Heart left ventricle (tissue), 16 donors: ENCODE data around the gene MIDN. TPM values are rescaled to one million over a fixed set of nuclear protein-coding genes. Genes with fewer than 3 reads are reported as not detected.
A peak's percentile ranks its signal among the peaks of the same experiment; 100 is the strongest.

Experiments
- ATAC-seq, 4 donors: fragments of 200-7000 bp; cut with Tn5 transposase; one replicate each; pipeline ENCODE4 v1.9.1; 2020 to 2022; ENCODE audit warnings: moderate library complexity in 4 of 4, mild to moderate bottlenecking in 3 of 4, moderate number of reproducible peaks in 1 of 4
- DNase-seq, 5 donors: peaks; one replicate each; pipeline ENCODE4 v3.0.0-alpha.2; 2020
- H3K27ac ChIP-seq, 12 donors: fragments of 200-600 bp; sonication (generic) in 4 of 12; one replicate each; pipeline versions ENCODE4 v1.5.0 to v1.8.0; 2016 to 2022; ENCODE audit warnings: mild to moderate bottlenecking in 2 of 12
- H3K27me3 ChIP-seq, 9 donors: fragments of 200-600 bp; sonication (generic) in 2 of 9; one replicate each; pipeline versions ENCODE4 v1.5.1 to v1.8.0; 2016 to 2022; ENCODE audit warnings: mild to moderate bottlenecking in 3 of 9
- H3K36me3 ChIP-seq, 9 donors: fragments of 200-600 bp; sonication (generic) in 2 of 9; one replicate each; pipeline versions ENCODE4 v1.5.0 to v1.8.0; 2018 to 2022; ENCODE audit warnings: mild to moderate bottlenecking in 2 of 9
- H3K4me1 ChIP-seq, 12 donors: fragments of 200-600 bp; sonication (generic) in 4 of 12; one replicate each; pipeline versions ENCODE4 v1.5.0 to v1.8.0; 2016 to 2022; ENCODE audit warnings: mild to moderate bottlenecking in 3 of 12
- H3K4me3 ChIP-seq, 12 donors: fragments of 200-600 bp; sonication (generic) in 4 of 12; one replicate each; pipeline versions ENCODE4 v1.5.0 to v1.8.0; 2017 to 2022; ENCODE audit warnings: mild to moderate bottlenecking in 9 of 12, moderate library complexity in 4 of 12
- H3K9me3 ChIP-seq, 12 donors: fragments of 200-600 bp; sonication (generic) in 4 of 12; one replicate each; pipeline versions ENCODE4 v1.5.0 to v1.8.0; 2016 to 2022; ENCODE audit warnings: mild to moderate bottlenecking in 1 of 12
- POLR2A ChIP-seq, 2 donors: fragments of 450-650 bp; IDR thresholded peaks; one replicate each; pipeline ENCODE4 v1.6.1; 2017; ENCODE audit warnings: antibody characterized with exemption in 2 of 2, mild to moderate bottlenecking in 2 of 2, moderate library complexity in 2 of 2
- WGBS, 4 donors: extraction: QIAGEN DNeasy Blood & Tissue Kit in 2 of 4; methylation state at CpG; one replicate each; pipeline versions ENCODE4 v1.1.5 to v1.1.7; 2013 to 2018; 5-methylcytosine and 5-hydroxymethylcytosine counted together
- intact Hi-C, 10 donors: fragments of 100-400 bp; cut with DNase I; formaldehyde crosslinking; loops; one replicate each; pipeline versions ENCODE4 v1.11.1 to v1.14.2; 2022
- polyA plus RNA-seq, 2 donors: library from polyadenylated mRNA; stranded (reverse); fragments of 200-250 nt; gene quantifications; one replicate each; pipeline ENCODE4 v1.2.3, GENCODE V29; 2013
- total RNA-seq, 9 donors: library from RNA; depleted of rRNA in 2 of 9; stranded (reverse); fragments of >200 nt in 2 of 9; fragmentation: NEBNext Ultra II Directional in 3 of 9; extraction: Animal tissue kit (Norgen Biotek cat#: 25700) in 3 of 9; gene quantifications; one replicate each; pipeline versions ENCODE4 v1.1.0 to v1.2.4, GENCODE V29; 2016 to 2023
- TF ChIP-seq, protein P1 (sequence below), 12 donors: fragments of 200-600 bp; sonication (generic) in 4 of 12; IDR thresholded peaks; one replicate each; pipeline versions ENCODE4 v1.5.0 to v1.8.0; 2018 to 2022; ENCODE audit warnings: antibody characterized with exemption in 12 of 12, mild to moderate bottlenecking in 5 of 12
- donor health status: ischemic (EF 13 %, LVEDD 7.1; RV severe dilation, severe dysfunction).
- donor health status: healthy with polysubstance abuse.
- donor health status: DM: no; HTN: yes; CAD: no.
- donor health status: DM: no; HTN: no; CAD: no.
- donor health status: ischemic (EF 25% LVEDD 6.9; RV normal size, moderate dysfunction).
- donor health status: ischemic (EF 25% LVEDD 5.7; RV mildly dilated, moderate dysfunction).
- donor health status: healthy.
- donor health status: DM: yes; HTN: yes; CAD: no.
- donor health status: ischemic (EF 35%, LVEDD 5.7; RV mildly dilated, moderate dysfunction).
- donor health status: nonischemic (EF 11% LVEDD 7.7; RV severe dilation, severe dysfunction).
- donor health status: DM: yes; HTN: yes; CAD: no.
- donor health status: PGD.
- donor health status: ischemic (EF 29% LVEDD 5.4; RV normal size, mild dysfunction).
- donor health status: nonischemic (EF 23%, LVEDD 6.1; RV moderate dilation, normal function).

Gene MIDN
- total and polyA plus RNA-seq, 11 donors: 25.8 to 115 (median 50.7) TPM

DNA sequence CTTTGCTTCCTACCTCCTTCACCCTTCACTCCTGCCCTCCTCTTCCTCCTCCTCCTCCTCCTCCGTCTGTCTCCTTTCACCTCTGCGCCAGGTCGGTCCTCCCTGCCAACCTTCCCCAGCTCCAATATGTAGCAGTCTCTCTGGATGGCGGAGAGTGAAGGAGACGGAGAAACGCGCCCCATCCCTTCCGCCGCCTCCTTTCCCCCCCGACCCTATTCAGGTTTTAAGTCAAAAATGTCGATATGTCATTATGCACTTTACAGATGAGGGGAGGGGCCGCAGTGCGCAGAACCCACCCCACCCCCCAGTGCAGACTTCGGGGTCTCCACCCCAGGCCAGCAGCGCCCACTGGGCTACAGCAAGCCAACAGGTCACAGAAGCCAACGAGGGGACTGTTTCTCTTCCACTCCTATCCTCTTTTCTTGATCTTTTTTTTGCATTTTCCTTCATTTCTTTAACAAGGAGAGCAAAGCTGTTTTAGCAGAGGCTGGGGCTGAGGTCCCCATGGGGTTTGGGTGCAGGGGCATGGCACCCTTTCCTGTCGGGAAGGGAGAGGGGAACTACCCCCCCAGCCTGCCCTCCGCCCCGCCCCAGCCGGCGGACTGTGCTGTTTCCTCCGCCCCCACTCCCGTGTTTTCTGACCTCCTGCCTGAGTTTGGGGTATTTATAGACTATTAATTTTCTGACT, 9.2 kb downstream of the MIDN start:
- ATAC-seq (no peak), DNase-seq (no peak)
- peaks cover 30 to 97% (median 89%) of the 10 kb centered on the region in 12 donors for H3K4me1 ChIP-seq
- peaks cover 9 to 55% (median 49%) of the 10 kb centered on the region in 9 donors for H3K36me3 ChIP-seq
- no peaks in the 10 kb centered on the region for H3K27me3 ChIP-seq
- peak overlapping the region; percentile 84 to 100 (median 98) for H3K27ac ChIP-seq
- intact Hi-C loops: no loop called here
- H3K9me3 ChIP-seq: no peaks in the 10 kb centered on the region
- WGBS, 4 donors: 57 to 70% (median 60%) methylated on average over 23 of the region's 23 CpGs
- no peak for TF ChIP-seq POLR2A (IDR thresholded peaks at IDR 0.05)
- TF ChIP-seq, protein P1, sequence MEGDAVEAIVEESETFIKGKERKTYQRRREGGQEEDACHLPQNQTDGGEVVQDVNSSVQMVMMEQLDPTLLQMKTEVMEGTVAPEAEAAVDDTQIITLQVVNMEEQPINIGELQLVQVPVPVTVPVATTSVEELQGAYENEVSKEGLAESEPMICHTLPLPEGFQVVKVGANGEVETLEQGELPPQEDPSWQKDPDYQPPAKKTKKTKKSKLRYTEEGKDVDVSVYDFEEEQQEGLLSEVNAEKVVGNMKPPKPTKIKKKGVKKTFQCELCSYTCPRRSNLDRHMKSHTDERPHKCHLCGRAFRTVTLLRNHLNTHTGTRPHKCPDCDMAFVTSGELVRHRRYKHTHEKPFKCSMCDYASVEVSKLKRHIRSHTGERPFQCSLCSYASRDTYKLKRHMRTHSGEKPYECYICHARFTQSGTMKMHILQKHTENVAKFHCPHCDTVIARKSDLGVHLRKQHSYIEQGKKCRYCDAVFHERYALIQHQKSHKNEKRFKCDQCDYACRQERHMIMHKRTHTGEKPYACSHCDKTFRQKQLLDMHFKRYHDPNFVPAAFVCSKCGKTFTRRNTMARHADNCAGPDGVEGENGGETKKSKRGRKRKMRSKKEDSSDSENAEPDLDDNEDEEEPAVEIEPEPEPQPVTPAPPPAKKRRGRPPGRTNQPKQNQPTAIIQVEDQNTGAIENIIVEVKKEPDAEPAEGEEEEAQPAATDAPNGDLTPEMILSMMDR (IDR thresholded peaks at IDR 0.05): no peak
- H3K4me3 ChIP-seq: peak overlapping the region in 2 of 12 donors; percentile 32 to 82

DNA sequence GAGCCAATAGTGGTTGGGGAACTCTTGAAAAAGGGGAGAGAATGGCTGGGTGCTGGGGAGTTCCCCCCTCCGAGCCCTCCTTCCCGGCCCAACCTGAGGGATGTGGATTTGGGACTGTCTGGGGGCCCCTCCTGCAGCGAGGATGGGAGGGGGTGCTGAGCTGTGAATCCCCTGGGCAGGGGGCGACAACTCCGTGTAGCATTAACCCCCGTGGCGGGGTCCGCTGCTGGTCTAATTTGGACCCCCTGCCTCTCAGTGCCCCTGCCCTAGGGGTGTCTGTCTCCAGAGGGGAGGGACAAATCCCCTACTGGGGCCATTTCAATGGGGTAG, 9.7 kb downstream of the MIDN start:
- Histone ChIP-seq H3K4me3 (peak overlapping the region in 3 of 12 donors; percentile 32 to 82 (median 78)), H3K27ac (peak overlapping the region; percentile 84 to 100 (median 98)), H3K4me1 (peaks cover 30 to 95% (median 90%) of the 10 kb centered on the region in 12 donors), H3K27me3 (no peaks in the 10 kb centered on the region), H3K9me3 (no peaks in the 10 kb centered on the region), H3K36me3 (peaks cover 9 to 55% (median 49%) of the 10 kb centered on the region in 9 donors)
- TF ChIP-seq POLR2A (IDR thresholded peaks at IDR 0.05): no peak
- TF ChIP-seq, protein P1 (IDR thresholded peaks at IDR 0.05): no peak
- DNase-seq (no peak), ATAC-seq (no peak)
- 57 to 78% (median 65%) methylated on average over 7 to 8 of the region's 8 CpGs for WGBS, 4 donors
- intact Hi-C loops: no loop called here

DNA sequence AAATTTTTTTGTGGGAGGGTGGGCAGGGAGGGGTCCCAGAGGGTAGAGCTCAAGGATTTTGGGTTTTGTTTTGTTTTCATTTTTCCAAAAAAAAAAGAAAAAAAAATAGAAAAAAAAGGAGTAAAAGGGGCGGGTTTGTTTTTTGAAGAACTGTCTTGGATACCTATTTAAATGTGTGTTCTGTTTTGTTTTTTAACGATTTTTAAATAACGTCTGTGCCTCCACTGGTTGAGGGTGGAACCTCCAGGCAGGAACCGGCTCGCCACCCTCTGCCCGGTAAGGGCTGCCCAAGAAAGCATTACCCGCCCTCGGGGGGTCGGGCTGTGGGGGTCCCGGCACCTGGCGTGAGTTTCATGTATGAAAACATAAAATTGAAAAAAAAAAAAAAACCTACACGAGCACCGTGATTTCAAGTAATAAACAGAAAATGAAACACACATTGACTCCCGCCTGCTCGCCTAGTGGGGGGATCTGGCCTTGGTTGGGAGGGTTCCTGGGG, 10.4 kb downstream of the MIDN start:
- H3K27me3 ChIP-seq: no peaks in the 10 kb centered on the region
- TF ChIP-seq, protein P1 (IDR thresholded peaks at IDR 0.05): no peak
- intact Hi-C loops: no loop called here
- DNase-seq (no peak), ATAC-seq (no peak)
- peaks cover 9 to 52% (median 46%) of the 10 kb centered on the region in 9 donors for H3K36me3 ChIP-seq
- H3K4me3 ChIP-seq: peak overlapping the region in 10 of 12 donors; percentile 3 to 82 (median 36)
- no peaks in the 10 kb centered on the region for H3K9me3 ChIP-seq
- 29 to 46% (median 34%) methylated on average over 15 of the region's 15 CpGs for WGBS, 4 donors
- peak overlapping the region; percentile 84 to 100 (median 98) for H3K27ac ChIP-seq
- peaks cover 27 to 88% (median 84%) of the 10 kb centered on the region in 12 donors for H3K4me1 ChIP-seq

DNA sequence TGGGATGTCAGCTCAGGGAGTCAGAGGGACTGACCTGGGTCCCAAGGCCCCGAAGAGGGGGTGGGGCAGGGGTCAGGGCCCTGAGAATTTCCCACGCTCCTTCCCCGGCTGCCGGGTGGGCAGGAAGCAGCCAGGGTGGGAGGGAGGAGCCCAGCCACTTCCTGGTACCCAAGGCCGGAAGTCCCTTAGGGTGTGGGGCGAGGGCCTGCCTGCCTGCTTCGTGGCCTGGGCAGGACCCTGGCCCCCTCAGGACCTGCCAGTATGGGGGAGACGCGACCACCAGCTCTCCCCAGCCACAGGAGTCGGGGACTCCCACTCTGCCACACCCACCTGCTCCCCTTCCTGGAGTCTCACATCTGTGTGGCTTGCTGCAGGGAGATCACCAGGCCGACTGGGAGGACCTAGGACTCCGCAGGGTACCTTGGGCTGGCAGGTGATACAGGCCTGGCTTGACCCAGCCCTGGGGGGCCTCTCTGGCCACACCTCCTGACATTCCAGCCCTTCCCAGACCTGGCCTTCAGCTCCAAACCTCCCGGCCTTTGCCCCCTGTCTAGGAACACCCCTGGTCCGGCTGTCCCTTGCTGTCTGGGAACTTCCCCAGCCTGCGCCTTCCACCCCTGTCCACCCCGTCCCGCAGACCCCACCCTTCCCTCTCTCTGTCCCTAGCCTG, 11.0 kb downstream of the MIDN start:
- WGBS, 4 donors: 16 to 28% (median 23%) methylated on average over 12 to 17 of the region's 17 CpGs
- peak overlapping the region in 10 of 12 donors; percentile 3 to 82 (median 36) for H3K4me3 ChIP-seq

More for the DNA sequence above, 11.0 kb downstream of the MIDN start:
- TF ChIP-seq, protein P1 (IDR thresholded peaks at IDR 0.05): no peak
- TF ChIP-seq POLR2A (IDR thresholded peaks at IDR 0.05): peak in 1 of 2 donors; percentile 58
- DNase-seq (peak; percentile 87 to 93 (median 89)), ATAC-seq (peak; percentile 29 to 68 (median 32))
- intact Hi-C loops: no loop called here
- Histone ChIP-seq H3K27ac (peak overlapping the region; percentile 84 to 100 (median 98)), H3K4me1 (peaks cover 21 to 83% (median 78%) of the 10 kb centered on the region in 12 donors), H3K27me3 (no peaks in the 10 kb centered on the region), H3K9me3 (no peaks in the 10 kb centered on the region), H3K36me3 (peaks cover 6 to 46% (median 40%) of the 10 kb centered on the region in 9 donors)
